Vagina (tissue), 2 donors: ENCODE results near the gene REG3G. TPM values are rescaled to one million over a fixed set of nuclear protein-coding genes. Genes with fewer than 3 reads are reported as not detected.

Source experiments
- DNase-seq, 2 donors: peaks; one replicate each; pipeline ENCODE4 v3.0.0-alpha.2; 2017; ENCODE audit errors: extremely low spot score in 2 of 2
- H3K27ac ChIP-seq: fragments of 200-600 bp; sonication (generic); one replicate; pipeline ENCODE4 v1.5.1; 2019
- H3K27me3 ChIP-seq: fragments of 200-600 bp; sonication (generic); one replicate; pipeline ENCODE4 v1.5.1; 2019
- H3K36me3 ChIP-seq, 2 donors: fragments of 200-600 bp; sonication (generic); one replicate each; pipeline ENCODE4 v1.5.1; 2017 to 2019
- H3K4me1 ChIP-seq: fragments of 200-600 bp; sonication (generic); one replicate; pipeline ENCODE4 v1.5.1; 2019
- H3K4me3 ChIP-seq, 2 donors: fragments of 200-600 bp; sonication (generic); 1 replicate in 1 of 2; 2 replicates in 1 of 2; pipeline ENCODE4 v1.5.1; 2016 to 2019
- H3K9me3 ChIP-seq: fragments of 200-600 bp; sonication (generic); one replicate; pipeline ENCODE4 v1.5.1; 2019
- CTCF ChIP-seq, 3 experiments: fragments of 450-650 bp in 2 of 3; fragments of 200-600 bp in 1 of 3; sonication (generic) in 1 of 3; IDR thresholded peaks; one replicate each; pipeline ENCODE4 v1.5.1; 2017 to 2019; ENCODE audit warnings: antibody characterized with exemption in 3 of 3, mild to moderate bottlenecking in 2 of 3, moderate library complexity in 2 of 3
- POLR2A ChIP-seq, 2 donors: fragments of 450-650 bp; IDR thresholded peaks; one replicate each; pipeline ENCODE4 v1.6.1; 2017; ENCODE audit warnings: antibody characterized with exemption in 2 of 2, mild to moderate bottlenecking in 2 of 2, moderate library complexity in 2 of 2
- POLR2AphosphoS5 ChIP-seq, 2 donors: sonication (generic); formaldehyde crosslinking; IDR thresholded peaks; one replicate each; pipeline ENCODE4 v1.9.0; 2017; ENCODE audit warnings: antibody characterized with exemption in 2 of 2, mild to moderate bottlenecking in 2 of 2, low read depth in 1 of 2; ENCODE audit not compliant: insufficient read depth in 1 of 2
- intact Hi-C: fragments of 100-400 bp; cut with DNase I; formaldehyde crosslinking; loops from one replicate; pipeline ENCODE4 v1.15.1; 2023
- total RNA-seq: library from RNA; depleted of rRNA; stranded (reverse); fragments of >200 nt; gene quantifications from one replicate; pipeline ENCODE4 v1.2.3, GENCODE V29; 2016

Gene REG3G
- total RNA-seq, 1 donor from 2014 or later: not detected

GRCh38 chr2:78992451-78992806 lies 33.1 kb upstream of the REG3G start:
- Histone ChIP-seq H3K36me3 (no peaks in the 10 kb centered on the region), H3K27me3 (peaks cover 7% of the 10 kb centered on the region), H3K4me3 (no peak overlapping the region), H3K27ac (no peak overlapping the region), H3K4me1 (no peaks in the 10 kb centered on the region), H3K9me3 (no peaks in the 10 kb centered on the region)
- TF ChIP-seq POLR2A (IDR thresholded peaks at IDR 0.05) (no peak), CTCF (IDR thresholded peaks at IDR 0.05) (no peak), POLR2AphosphoS5 (IDR thresholded peaks at IDR 0.05; ENCODE audit: insufficient read depth in 1 of 2, low read depth in 1 of 2) (no peak)
- intact Hi-C loops: no loop called here
- DNase-seq: no peak

DNA sequence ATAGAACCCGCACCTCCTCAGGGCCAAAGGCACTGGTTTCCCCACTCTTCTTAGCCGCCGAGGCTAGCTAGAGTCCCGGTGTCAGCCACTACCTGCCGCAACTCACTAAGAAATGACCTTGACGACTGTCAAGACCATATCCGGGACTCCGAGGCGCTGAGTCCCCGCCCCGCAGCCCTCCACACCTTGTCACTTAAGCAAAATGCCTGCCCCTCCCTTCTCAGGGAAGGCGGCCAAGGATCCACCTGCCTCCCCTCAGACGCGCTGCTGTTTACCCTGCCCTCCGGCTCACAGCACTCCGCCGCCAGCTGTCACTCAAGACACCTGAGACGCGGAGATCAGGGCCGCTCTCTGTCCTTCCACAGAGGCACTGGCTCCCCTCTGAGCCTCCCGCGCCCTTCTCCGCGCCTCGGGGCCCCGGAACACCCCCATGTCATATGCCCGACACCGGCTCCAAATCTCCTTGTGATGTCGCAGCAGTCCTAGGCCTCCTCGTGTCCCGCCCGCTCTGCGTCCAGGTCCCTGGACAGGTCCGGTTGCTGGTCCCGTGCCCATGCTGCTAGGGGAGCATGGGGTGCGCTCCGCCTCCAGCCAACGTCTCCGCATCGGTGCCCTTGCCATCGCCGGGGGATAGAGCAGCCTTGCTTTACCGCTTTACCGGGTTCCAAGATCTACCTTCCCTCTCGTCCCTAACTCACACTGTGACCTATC lies 32.5 kb upstream of the REG3G start:
- no peak for TF ChIP-seq CTCF (IDR thresholded peaks at IDR 0.05)
- TF ChIP-seq POLR2A (IDR thresholded peaks at IDR 0.05): no peak
- TF ChIP-seq POLR2AphosphoS5 (IDR thresholded peaks at IDR 0.05; ENCODE audit: insufficient read depth in 1 of 2, low read depth in 1 of 2): no peak
- H3K27ac ChIP-seq: no peak overlapping the region
- no peaks in the 10 kb centered on the region for H3K36me3 ChIP-seq
- DNase-seq: no peak
- intact Hi-C loops: no loop called here
- no peaks in the 10 kb centered on the region for H3K4me1 ChIP-seq
- no peaks in the 10 kb centered on the region for H3K9me3 ChIP-seq
- peak overlapping the region in 1 of 2 donors; percentile 10 for H3K4me3 ChIP-seq
- H3K27me3 ChIP-seq: peaks cover 7% of the 10 kb centered on the region

DNA sequence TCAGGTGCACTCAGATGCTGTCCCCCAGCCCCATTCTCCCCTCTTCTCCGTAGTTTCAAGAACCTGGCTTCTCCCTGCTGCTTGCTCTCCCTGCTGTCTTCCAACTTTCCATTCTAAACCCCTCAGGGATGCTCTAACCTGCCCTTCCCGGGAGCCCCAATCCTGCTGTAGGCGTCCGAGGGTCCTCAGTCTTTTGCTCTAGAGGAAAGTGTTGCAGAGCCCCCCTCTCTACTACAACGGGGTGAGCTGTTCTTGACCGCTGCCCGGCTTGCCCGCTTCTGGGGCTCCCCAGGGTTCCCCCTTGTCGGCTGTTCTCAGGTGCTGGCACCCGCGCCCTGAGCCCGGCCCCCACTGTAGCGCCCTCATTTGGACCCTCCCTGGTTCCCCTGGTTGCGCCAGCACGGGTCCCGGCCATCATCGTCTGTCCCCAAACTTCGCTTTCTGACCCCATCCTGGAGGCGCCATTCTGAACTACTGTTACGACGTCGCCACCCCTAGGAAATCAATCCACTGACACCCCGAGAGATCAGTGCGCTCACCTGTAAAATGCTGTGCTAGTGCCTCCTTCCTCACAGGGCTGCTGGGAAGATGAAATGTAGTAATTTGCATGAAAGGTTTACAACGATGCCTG lies 31.9 kb upstream of the REG3G start:
- no peak for TF ChIP-seq POLR2AphosphoS5 (IDR thresholded peaks at IDR 0.05; ENCODE audit: insufficient read depth in 1 of 2, low read depth in 1 of 2)
- TF ChIP-seq POLR2A (IDR thresholded peaks at IDR 0.05): no peak
- TF ChIP-seq CTCF (IDR thresholded peaks at IDR 0.05): no peak
- H3K27me3 ChIP-seq: peaks cover 7% of the 10 kb centered on the region
- H3K9me3 ChIP-seq: no peaks in the 10 kb centered on the region
- H3K36me3 ChIP-seq: no peaks in the 10 kb centered on the region
- no peak overlapping the region for H3K27ac ChIP-seq
- no peak for DNase-seq
- no peak overlapping the region for H3K4me3 ChIP-seq
- no peaks in the 10 kb centered on the region for H3K4me1 ChIP-seq
- intact Hi-C loops: no loop called here

DNA sequence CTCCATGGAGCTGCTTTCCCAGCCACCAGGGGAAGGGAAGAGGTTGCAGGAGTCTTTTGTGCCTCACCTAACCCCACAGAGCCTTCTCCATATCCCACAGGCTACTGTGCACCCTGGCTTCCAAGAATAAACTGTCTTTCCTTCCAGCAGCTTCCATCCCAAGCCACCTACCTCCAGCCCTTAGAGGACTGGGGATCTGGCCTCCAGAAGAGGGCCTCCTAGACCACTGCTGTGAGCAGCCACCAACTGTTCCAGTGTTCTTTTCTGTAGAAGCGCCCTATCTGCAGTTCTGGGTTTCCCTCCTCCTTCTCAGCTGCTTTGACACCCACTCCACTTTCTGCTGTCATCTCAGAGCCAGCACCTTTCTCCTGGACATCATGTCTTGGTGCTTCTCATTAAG lies 30.7 kb upstream of the REG3G start:
- Histone ChIP-seq H3K27ac (no peak overlapping the region), H3K4me1 (no peaks in the 10 kb centered on the region), H3K9me3 (no peaks in the 10 kb centered on the region), H3K27me3 (peaks cover 7% of the 10 kb centered on the region), H3K4me3 (no peak overlapping the region), H3K36me3 (no peaks in the 10 kb centered on the region)
- DNase-seq: no peak
- TF ChIP-seq POLR2AphosphoS5 (IDR thresholded peaks at IDR 0.05; ENCODE audit: insufficient read depth in 1 of 2, low read depth in 1 of 2): no peak
- no peak for TF ChIP-seq POLR2A (IDR thresholded peaks at IDR 0.05)
- TF ChIP-seq CTCF (IDR thresholded peaks at IDR 0.05): no peak
- intact Hi-C loops: no loop called here

GRCh38 chr2:78999406-78999805 lies 26.1 kb upstream of the REG3G start:
- no peaks in the 10 kb centered on the region for H3K9me3 ChIP-seq
- no peak for TF ChIP-seq CTCF (IDR thresholded peaks at IDR 0.05)
- no peak for DNase-seq
- no peaks in the 10 kb centered on the region for H3K4me1 ChIP-seq
- no peak overlapping the region for H3K27ac ChIP-seq
- intact Hi-C loops: no loop called here
- no peak overlapping the region for H3K4me3 ChIP-seq
- H3K27me3 ChIP-seq: no peaks in the 10 kb centered on the region
- H3K36me3 ChIP-seq: no peaks in the 10 kb centered on the region
